ENCODE results near the gene CFAP74. TPM values are rescaled to one million over a fixed set of nuclear protein-coding genes. Genes with fewer than 3 reads are reported as not detected.
"Not testable (repeated sequence)": the region's sequence is repeated elsewhere in the genome, so short reads cannot be mapped to it uniquely, and the experiment has no call there.

CFAP74 gene
- total RNA-seq, 3 donors from 2014 or later, result 0.29 to 0.98 TPM; not detected in 1

GRCh38 chr1:1984560-1985070, 19.0 kb downstream of the CFAP74 start:
- no peaks in the 10 kb centered on the region for H3K36me3 ChIP-seq
- no peak overlapping the region for H3K4me3 ChIP-seq
- no peaks in the 10 kb centered on the region for H3K4me1 ChIP-seq
- intact Hi-C loops (cut with DNase I; ENCODE audit: low total_unique reads), result no loop called here
- DNase-seq (ENCODE audit: low spot score in 2 of 2), result no peak
- H3K9me3 ChIP-seq, result no peaks in the 10 kb centered on the region
- H3K27me3 ChIP-seq, result peaks cover 0 to 34% of the 10 kb centered on the region in 2 donors
- no peak overlapping the region for H3K27ac ChIP-seq
- TF ChIP-seq POLR2A (IDR thresholded peaks at IDR 0.05) (no peak), POLR2AphosphoS5 (IDR thresholded peaks at IDR 0.05) (no peak), CTCF (IDR thresholded peaks at IDR 0.05) (no peak)

- intact Hi-C loops (cut with DNase I; ENCODE audit: low total_unique reads), result no loop called here
- no peaks in the 10 kb centered on the region for H3K4me1 ChIP-seq
- H3K9me3 ChIP-seq, result no peaks in the 10 kb centered on the region
- no peak for DNase-seq (ENCODE audit: low spot score in 2 of 2)
- H3K4me3 ChIP-seq, result no peak overlapping the region
- no peaks in the 10 kb centered on the region for H3K36me3 ChIP-seq
- peaks cover 0 to 26% of the 10 kb centered on the region in 2 donors for H3K27me3 ChIP-seq
- TF ChIP-seq POLR2AphosphoS5 (IDR thresholded peaks at IDR 0.05), result no peak
- TF ChIP-seq POLR2A (IDR thresholded peaks at IDR 0.05), result no peak
- TF ChIP-seq CTCF (IDR thresholded peaks at IDR 0.05), result no peak
- H3K27ac ChIP-seq, result no peak overlapping the region
Measured at GRCh38 chr1:1982379-1983232, 21.0 kb downstream of the CFAP74 start.

GRCh38 chr1:1981631-1982327, 21.8 kb downstream of the CFAP74 start:
- H3K4me3 ChIP-seq; intact Hi-C loops (cut with DNase I; ENCODE audit: low total_unique reads); H3K9me3 ChIP-seq: not testable (repeated sequence)

GRCh38 chr1:1981142-1981500, 22.5 kb downstream of the CFAP74 start:
- intact Hi-C loops (cut with DNase I; ENCODE audit: low total_unique reads), result no loop called here

More at GRCh38 chr1:1981631-1982327, 21.8 kb downstream of the CFAP74 start:
- peaks cover 0 to 21% of the 10 kb centered on the region in 2 donors for H3K27me3 ChIP-seq
- H3K36me3 ChIP-seq; H3K4me1 ChIP-seq; DNase-seq (ENCODE audit: low spot score in 2 of 2); H3K27ac ChIP-seq: not testable (repeated sequence)

More at GRCh38 chr1:1981142-1981500, 22.5 kb downstream of the CFAP74 start:
- H3K27me3 ChIP-seq, result peaks cover 0 to 14% of the 10 kb centered on the region in 2 donors
- H3K27ac ChIP-seq, result no peak overlapping the region
- H3K9me3 ChIP-seq, result no peaks in the 10 kb centered on the region
- H3K4me3 ChIP-seq, result no peak overlapping the region
- H3K4me1 ChIP-seq, result no peaks in the 10 kb centered on the region
- no peak for DNase-seq (ENCODE audit: low spot score in 2 of 2)
- no peak for TF ChIP-seq CTCF (IDR thresholded peaks at IDR 0.05)
- no peak for TF ChIP-seq POLR2A (IDR thresholded peaks at IDR 0.05)
- TF ChIP-seq POLR2AphosphoS5 (IDR thresholded peaks at IDR 0.05), result no peak
- no peaks in the 10 kb centered on the region for H3K36me3 ChIP-seq
